ENCODE data around the gene EDARADD.

Gene EDARADD

DNA sequence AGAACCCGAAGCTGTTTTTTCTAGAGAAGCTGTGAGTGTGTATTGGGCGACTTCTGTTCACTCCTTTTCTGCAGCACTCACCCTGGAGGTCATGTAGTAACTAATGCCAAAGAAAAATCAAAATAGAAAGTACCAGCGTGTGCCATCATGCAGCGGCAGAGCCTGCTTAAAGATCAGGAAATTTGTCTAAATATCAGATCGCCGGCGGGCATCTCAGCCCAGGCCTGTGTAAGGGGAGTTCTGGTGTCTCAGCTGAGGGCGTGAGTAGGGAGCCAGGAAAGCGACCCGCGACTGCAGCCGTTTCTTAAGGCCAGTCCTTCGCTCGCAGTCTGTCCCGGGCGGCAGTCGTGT, 768 bp downstream of the EDARADD start:
- DNase-seq (ENCODE audit: low read depth) = no peak
- H3K4me3 ChIP-seq (ENCODE audit: low read depth, low read length) = peak overlapping the region; percentile 87
- TF ChIP-seq CTCF (IDR thresholded peaks at IDR 0.05; ENCODE audit: low read depth, low read length, missing control alignments) = no peak

- DNase-seq (ENCODE audit: low read depth) = no peak
- TF ChIP-seq CTCF (IDR thresholded peaks at IDR 0.05; ENCODE audit: low read depth, low read length, missing control alignments) = no peak
- H3K4me3 ChIP-seq (ENCODE audit: low read depth, low read length) = peak overlapping the region; percentile 87
Observed at GRCh38 chr1:236395230-236395946, 1.3 kb downstream of the EDARADD start.

- TF ChIP-seq CTCF (IDR thresholded peaks at IDR 0.05; ENCODE audit: low read depth, low read length, missing control alignments) = no peak
- peak overlapping the region; percentile 87 for H3K4me3 ChIP-seq (ENCODE audit: low read depth, low read length)
- no peak for DNase-seq (ENCODE audit: low read depth)
Observed at GRCh38 chr1:236395947-236396664, 2.0 kb downstream of the EDARADD start.

GRCh38 chr1:236396665-236397043, 2.6 kb downstream of the EDARADD start:
- TF ChIP-seq CTCF (IDR thresholded peaks at IDR 0.05; ENCODE audit: low read depth, low read length, missing control alignments) = no peak
- H3K4me3 ChIP-seq (ENCODE audit: low read depth, low read length) = no peak overlapping the region
- no peak for DNase-seq (ENCODE audit: low read depth)

GRCh38 chr1:236397173-236397759, 3.2 kb downstream of the EDARADD start:
- DNase-seq (ENCODE audit: low read depth) = no peak
- H3K4me3 ChIP-seq (ENCODE audit: low read depth, low read length) = no peak overlapping the region
- no peak for TF ChIP-seq CTCF (IDR thresholded peaks at IDR 0.05; ENCODE audit: low read depth, low read length, missing control alignments)

DNA sequence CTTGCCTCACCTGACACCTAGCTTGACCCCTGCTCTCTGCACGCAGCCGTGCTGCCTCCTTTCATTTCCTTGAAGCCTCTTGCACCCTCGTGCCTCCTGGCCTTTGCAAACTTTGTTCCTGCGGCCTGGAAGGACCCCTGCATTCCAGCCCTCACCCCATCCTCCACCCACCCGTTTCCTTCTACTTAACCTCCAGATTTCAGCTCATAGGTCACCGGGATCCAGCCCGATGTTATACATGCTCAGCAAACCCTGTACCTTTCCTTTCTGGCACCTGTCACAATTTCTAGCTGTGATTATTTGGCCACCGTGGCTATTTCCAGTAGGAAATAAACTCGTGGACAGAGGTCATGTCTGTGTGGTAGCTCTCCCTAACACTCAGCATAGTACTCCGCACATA, 4.5 kb downstream of the EDARADD start:
- no peak for TF ChIP-seq CTCF (IDR thresholded peaks at IDR 0.05; ENCODE audit: low read depth, low read length, missing control alignments)
- DNase-seq (ENCODE audit: low read depth) = no peak
- no peak overlapping the region for H3K4me3 ChIP-seq (ENCODE audit: low read depth, low read length)

All from GM12864 (cell line).